GM12892 (cell line): Measurements from ENCODE around the gene KIF3B.
"Not testable (repeated sequence)": the region's sequence is repeated elsewhere in the genome, so short reads cannot be mapped to it uniquely, and the experiment has no call there.

Experiments used
- DNase-seq: peaks from one replicate; pipeline ENCODE4 v3.0.0; 2011; ENCODE audit not compliant: insufficient read length
- FAIRE-seq: peaks from 2 replicates; lab custom pipeline; 2011; peaks lifted over from hg19 to GRCh38; lab: Jason Lieb, UNC
- POLR2A ChIP-seq: IDR thresholded peaks from 2 replicates; pipeline ENCODE4 v1.6.1; 2011; ENCODE audit warnings: low read depth, low read length, control low read depth
- POLR2AphosphoS5 ChIP-seq: IDR thresholded peaks from 2 replicates; pipeline ENCODE4 v1.6.1; 2011; ENCODE audit warnings: low read depth, low read length, control low read depth
- TAF1 ChIP-seq: IDR thresholded peaks from 2 replicates; pipeline ENCODE4 v1.6.1; 2011; ENCODE audit warnings: low read depth, mild to moderate bottlenecking, control low read depth, low read length, borderline replicate concordance

Gene KIF3B

DNA sequence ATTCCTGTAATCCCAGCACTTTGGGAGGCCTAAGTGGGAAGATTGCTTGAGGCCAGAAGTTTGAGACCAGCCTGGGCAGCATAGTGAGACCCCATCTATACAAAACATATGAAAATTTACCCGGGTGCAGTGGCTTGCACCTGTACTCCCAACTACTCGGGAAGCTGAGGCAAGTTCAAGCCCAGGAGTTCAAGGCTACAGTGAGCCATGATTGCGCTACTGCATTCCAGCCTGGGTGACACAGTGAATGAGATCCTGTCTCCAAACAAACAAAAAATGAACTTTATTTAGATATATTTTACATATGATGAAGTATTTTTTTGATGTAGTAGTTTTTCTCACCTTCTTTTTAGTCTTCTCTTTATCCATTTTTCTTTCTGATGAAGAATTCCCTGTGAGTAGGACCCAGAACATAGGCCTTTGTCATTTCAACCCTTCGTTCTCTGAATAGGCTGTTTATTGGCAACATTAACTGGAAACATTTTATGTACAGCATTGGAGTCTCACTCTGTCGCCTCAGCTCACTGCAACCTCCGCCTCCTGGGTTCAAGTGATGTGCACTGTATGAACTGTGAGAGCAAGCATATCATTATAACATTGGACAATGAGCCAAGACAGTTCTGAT, 10.9 kb downstream of the KIF3B start:
- FAIRE-seq (no peak), DNase-seq (no peak)
- TF ChIP-seq POLR2AphosphoS5, result no peak
- TF ChIP-seq POLR2A, result no peak
- no peak for TF ChIP-seq TAF1

GRCh38 chr20:32289299-32289660, 11.8 kb downstream of the KIF3B start:
- DNase-seq, FAIRE-seq: not testable (repeated sequence)

DNA sequence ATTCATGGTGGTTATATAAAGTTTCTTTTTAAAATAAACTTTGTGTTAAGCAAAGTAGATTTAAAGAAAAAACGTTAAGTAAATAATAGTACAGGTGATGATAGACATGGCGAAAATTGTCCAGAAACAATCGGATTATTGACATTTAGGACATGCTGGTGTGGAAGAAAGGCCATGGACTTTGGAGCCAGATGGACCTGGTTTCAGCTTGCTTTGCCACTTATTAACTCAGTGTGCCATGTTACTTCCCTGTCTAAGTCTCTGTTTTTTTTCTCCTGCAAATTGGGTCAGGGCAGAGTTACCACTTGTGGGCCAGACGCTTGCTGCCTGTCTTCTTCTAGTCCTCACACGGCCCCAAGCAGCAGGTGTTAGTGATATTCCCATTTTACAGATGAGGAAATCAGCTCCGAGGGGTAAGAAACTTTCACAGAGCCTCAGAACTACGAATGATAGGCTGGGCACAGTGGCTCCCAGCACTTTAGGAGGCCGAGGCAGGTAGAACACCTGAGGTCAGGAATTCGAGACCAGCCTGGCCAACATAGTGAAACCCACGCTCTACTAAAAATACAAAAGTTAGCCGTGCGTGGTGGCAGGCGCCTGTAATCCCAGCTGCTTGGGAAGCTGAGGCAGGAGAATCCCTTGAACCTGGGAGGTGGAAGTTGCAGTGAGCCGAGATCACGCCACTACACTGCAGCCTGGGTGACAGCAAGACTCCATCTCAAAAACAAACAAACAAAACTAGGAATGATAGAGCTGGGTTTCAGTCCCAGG, 12.4 kb downstream of the KIF3B start:
- no peak for TF ChIP-seq POLR2A
- no peak for TF ChIP-seq TAF1
- no peak for TF ChIP-seq POLR2AphosphoS5
- no peak for FAIRE-seq

DNA sequence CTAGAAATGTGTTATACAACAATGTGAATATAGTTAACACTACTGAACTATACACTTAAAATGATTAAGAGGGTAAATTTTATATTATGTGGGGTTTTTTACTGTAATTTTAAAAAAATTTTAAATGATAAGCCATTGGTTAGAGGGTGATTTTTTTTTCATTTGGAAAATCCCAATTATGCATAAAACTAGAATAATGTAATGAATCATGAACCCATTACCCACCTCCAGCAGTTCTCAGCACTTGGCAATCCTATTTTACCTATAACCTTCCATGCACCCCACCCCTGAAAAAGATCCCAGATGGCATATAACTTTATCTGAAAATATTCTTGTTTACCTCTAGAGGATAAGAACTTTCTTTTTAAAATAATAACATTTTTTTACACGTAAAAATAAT, 13.7 kb downstream of the KIF3B start:
- FAIRE-seq (no peak), DNase-seq (no peak)
- TF ChIP-seq TAF1 (no peak), POLR2A (no peak), POLR2AphosphoS5 (no peak)

More for the DNA sequence above, 12.4 kb downstream of the KIF3B start:
- no peak for DNase-seq

GRCh38 chr20:32292548-32292947, 15.1 kb downstream of the KIF3B start:
- FAIRE-seq, result no peak
- no peak for DNase-seq
- TF ChIP-seq POLR2A, result no peak
- no peak for TF ChIP-seq TAF1
- TF ChIP-seq POLR2AphosphoS5, result no peak

DNA sequence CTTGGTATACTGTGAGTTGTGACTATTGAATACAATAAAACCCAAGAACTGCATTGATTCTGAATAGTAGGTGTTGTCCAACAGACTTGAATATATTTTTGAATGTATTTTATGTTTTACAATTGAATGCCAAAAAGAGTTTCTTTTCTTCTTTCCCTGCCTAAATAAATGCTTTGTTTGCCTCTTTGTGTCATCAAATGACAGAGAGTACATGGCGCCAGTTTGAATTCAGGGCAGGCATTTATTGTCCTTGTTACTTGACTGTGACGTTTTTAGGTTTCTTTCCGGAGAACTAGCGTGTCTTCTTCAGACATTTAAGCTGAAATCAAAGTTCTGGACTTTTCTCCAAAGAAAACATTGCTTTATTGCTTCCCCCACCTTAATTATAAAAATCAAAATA, 16.6 kb downstream of the KIF3B start:
- DNase-seq, result no peak
- FAIRE-seq, result no peak
- TF ChIP-seq POLR2AphosphoS5 (no peak), POLR2A (no peak), TAF1 (no peak)

DNA sequence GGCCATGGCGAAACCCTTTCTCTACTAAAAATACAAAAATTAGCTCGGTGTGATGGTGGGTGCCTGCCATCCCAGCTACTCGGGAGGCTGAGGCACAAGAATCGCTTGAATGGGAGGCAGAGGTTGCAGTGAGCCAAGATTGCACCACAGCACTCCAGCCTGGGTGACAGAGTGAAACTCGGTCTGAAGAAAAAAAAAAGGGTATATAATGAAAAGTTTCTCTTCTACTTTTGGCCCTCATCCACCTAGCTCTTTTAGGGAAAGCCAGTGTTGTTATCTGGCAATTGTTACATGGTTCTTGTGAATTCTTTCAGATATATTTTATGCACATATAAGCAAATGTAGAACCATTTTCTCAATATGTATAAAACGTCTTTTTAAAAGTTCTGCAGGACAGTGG, 19.0 kb downstream of the KIF3B start:
- TF ChIP-seq POLR2AphosphoS5 (no peak), TAF1 (no peak), POLR2A (no peak)
- peak; percentile 17 for FAIRE-seq
- no peak for DNase-seq

DNA sequence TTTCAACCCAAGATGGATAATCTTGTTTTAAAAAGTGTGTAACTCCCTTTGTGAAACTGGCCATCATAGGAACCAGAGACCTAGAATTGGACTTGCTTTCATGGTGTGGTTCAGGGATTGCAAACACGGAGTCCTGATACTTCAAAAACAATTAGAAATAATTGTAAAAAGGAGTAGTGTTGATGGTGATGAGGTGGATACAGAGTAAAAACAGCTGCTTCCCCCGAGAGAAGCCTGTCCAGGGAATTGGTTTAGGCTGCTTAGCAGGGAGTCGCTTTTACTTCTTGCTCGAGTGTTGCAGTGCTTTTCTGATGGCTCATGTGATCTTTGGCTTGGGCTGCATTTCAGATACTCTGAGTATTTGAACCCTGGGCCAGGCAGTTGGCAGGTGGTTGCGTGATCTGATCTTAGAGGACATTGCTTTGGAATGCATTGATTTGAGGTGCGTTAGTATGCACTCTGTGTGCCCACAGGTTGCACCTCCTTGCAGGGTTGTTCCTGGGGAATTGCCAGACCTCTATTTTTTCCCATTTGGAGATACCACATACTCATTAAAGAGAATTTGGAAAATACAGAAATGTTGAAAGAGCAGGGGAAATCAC, 19.5 kb downstream of the KIF3B start:
- no peak for DNase-seq
- TF ChIP-seq POLR2AphosphoS5 (no peak), TAF1 (no peak), POLR2A (no peak)
- peak; percentile 9 for FAIRE-seq

- no peak for DNase-seq
- TF ChIP-seq POLR2A, result no peak
- no peak for TF ChIP-seq TAF1
- no peak for TF ChIP-seq POLR2AphosphoS5
- no peak for FAIRE-seq
Observed at GRCh38 chr20:32297439-32297838, 20.0 kb downstream of the KIF3B start.

GRCh38 chr20:32300647-32301046, 23.2 kb downstream of the KIF3B start:
- FAIRE-seq, result no peak
- TF ChIP-seq POLR2AphosphoS5 (no peak), TAF1 (no peak), POLR2A (no peak)
- DNase-seq, result no peak

DNA sequence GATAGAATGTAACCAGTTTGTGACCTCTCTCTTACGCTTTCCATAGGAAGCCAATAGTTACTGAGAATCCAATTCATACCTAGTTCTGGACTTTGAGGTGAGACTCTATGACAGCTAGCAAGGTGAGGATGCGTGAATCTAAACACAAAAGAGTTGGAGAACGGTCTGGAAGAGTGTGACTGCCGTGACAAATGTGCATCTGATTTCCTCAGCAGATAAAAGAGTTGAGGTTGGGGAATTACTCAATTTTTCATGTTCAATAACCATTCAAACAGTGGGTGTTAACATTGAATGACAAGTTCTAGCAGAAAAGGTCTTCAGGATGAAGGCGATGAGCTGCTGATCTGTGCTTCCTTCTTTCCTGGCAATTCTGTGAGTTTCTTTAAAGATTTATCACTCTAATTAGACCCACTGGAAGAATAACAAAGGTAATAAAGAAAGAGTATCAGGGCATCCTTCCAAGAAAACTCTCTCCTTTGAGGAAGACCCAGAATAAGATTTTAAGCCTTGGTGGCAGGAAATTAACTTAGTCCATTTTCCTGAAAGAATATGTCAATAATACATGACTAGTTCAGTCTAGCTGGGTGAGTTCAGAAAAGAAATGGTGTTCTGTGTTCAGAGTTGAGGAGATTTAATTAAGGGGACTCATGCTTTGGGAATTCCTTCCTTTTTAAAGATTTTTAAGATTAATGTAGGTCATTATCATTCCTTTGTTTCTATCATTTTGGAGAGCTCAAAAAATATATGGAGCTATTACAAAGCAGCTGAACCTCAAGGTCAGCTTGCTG, 24.5 kb downstream of the KIF3B start:
- TF ChIP-seq TAF1, result no peak
- no peak for TF ChIP-seq POLR2A
- no peak for TF ChIP-seq POLR2AphosphoS5
- FAIRE-seq, result no peak
- no peak for DNase-seq

- DNase-seq (no peak), FAIRE-seq (no peak)
- no peak for TF ChIP-seq TAF1
- TF ChIP-seq POLR2A, result no peak
- no peak for TF ChIP-seq POLR2AphosphoS5
Observed at GRCh38 chr20:32302507-32302872, 25.0 kb downstream of the KIF3B start.

DNA sequence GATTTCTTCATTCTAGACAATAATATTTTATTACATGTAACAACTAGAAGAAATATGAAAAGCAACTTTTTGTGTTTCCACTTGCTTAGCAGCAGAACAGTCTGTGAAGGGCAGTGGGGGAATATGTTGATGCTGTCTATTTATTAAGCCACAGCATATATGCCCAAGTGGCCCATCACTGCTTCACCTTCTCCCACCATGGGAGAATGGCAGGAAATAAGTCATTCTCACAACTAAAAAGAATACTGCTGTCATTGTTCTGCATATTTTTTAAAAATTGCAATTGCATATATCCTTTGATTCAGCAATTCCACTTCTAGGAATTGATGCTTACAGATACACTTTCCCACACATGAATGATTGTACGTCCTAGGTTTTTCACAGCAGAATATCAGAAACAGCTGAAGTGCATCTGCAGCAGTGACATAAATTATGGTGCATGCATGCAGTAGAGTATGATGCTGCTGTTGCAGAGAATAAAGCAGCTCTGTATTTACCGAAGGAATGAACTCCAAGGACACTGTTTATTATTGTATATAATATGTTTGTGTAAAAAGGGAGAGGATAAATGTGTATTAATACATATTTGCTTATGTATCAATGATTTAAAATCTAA, 26.8 kb downstream of the KIF3B start:
- DNase-seq (no peak), FAIRE-seq (no peak)
- no peak for TF ChIP-seq TAF1
- TF ChIP-seq POLR2A, result no peak
- TF ChIP-seq POLR2AphosphoS5, result no peak
